GM23338 (cell line): ENCODE measurements around the gene RHOD. TPM values are rescaled to one million over a fixed set of nuclear protein-coding genes. Genes with fewer than 3 reads are reported as not detected.

Experiments
- ATAC-seq: fragments of 200-7000 bp; cut with Tn5 transposase; 3 replicates; pipeline ENCODE4 v1.9.1; 2020
- DNase-seq: peaks from one replicate; pipeline ENCODE4 v3.0.0-alpha.2; 2015; ENCODE audit warnings: low spot score
- H2AFZ ChIP-seq: fragments of 200-600 bp; sonication (generic); 2 replicates; pipeline ENCODE4 v1.8.0; 2016; ENCODE audit warnings: antibody characterized with exemption, mild to moderate bottlenecking, moderate library complexity
- H3F3A ChIP-seq: fragments of 200-600 bp; sonication (generic); replicated peaks from 2 replicates; pipeline ENCODE4 v1.8.0; 2017; ENCODE audit warnings: antibody characterized with exemption, mixed run types, low read depth
- H3K27ac ChIP-seq: fragments of 200-600 bp; sonication (generic); 2 replicates; pipeline ENCODE4 v1.6.1; 2016; ENCODE audit warnings: low read depth
- H3K27me3 ChIP-seq: fragments of 200-600 bp; sonication (generic); 2 replicates; pipeline ENCODE4 v1.8.0; 2016; ENCODE audit warnings: mild to moderate bottlenecking, mixed run types, moderate library complexity; ENCODE audit not compliant: insufficient read depth
- H3K36me3 ChIP-seq: fragments of 200-600 bp; sonication (generic); 2 replicates; pipeline ENCODE4 v1.8.0; 2016; ENCODE audit warnings: mild to moderate bottlenecking; ENCODE audit not compliant: insufficient read depth
- H3K4me1 ChIP-seq: fragments of 200-600 bp; sonication (generic); 2 replicates; pipeline ENCODE4 v1.8.0; 2016; ENCODE audit warnings: mild to moderate bottlenecking, moderate library complexity; ENCODE audit not compliant: insufficient read depth
- H3K4me2 ChIP-seq: fragments of 200-600 bp; sonication (generic); 2 replicates; pipeline ENCODE4 v1.7.1; 2017; ENCODE audit warnings: mixed run types
- H3K4me3 ChIP-seq: fragments of 200-600 bp; sonication (generic); 2 replicates; pipeline ENCODE4 v1.6.1; 2016; ENCODE audit warnings: mixed run types
- H3K79me2 ChIP-seq: fragments of 200-600 bp; sonication (generic); replicated peaks from 2 replicates; pipeline ENCODE4 v1.8.0; 2017; ENCODE audit warnings: mild to moderate bottlenecking; ENCODE audit not compliant: insufficient read depth
- H3K9me2 ChIP-seq: fragments of 200-600 bp; sonication (generic); 2 replicates; pipeline ENCODE4 v1.8.0; 2017; ENCODE audit not compliant: insufficient read depth
- H4K20me1 ChIP-seq: fragments of 200-600 bp; sonication (generic); replicated peaks from 2 replicates; pipeline ENCODE4 v1.8.0; 2017; ENCODE audit warnings: mild to moderate bottlenecking; ENCODE audit not compliant: insufficient read depth
- H3K27ac Mint-ChIP-seq: 2 replicates; pipeline ENCODE4 v1.8.0; 2020; ENCODE audit warnings: inconsistent platforms, mild to moderate bottlenecking, moderate library complexity, mixed read lengths
- H3K27me3 Mint-ChIP-seq: 3 replicates; pipeline ENCODE4 v1.8.0; 2022; ENCODE audit warnings: low read depth, mild to moderate bottlenecking, moderate library complexity, mixed read lengths, inconsistent platforms; ENCODE audit not compliant: insufficient read depth, poor library complexity
- H3K36me3 Mint-ChIP-seq: 3 replicates; pipeline ENCODE4 v1.8.0; 2021; ENCODE audit warnings: low read depth, mild to moderate bottlenecking, inconsistent platforms, moderate library complexity, mixed read lengths
- H3K4me1 Mint-ChIP-seq: 3 replicates; pipeline ENCODE4 v1.8.0; 2020; ENCODE audit warnings: mild to moderate bottlenecking, inconsistent platforms, mixed read lengths
- H3K4me3 Mint-ChIP-seq: 3 replicates; pipeline ENCODE4 v1.8.0; 2021; ENCODE audit warnings: moderate library complexity, mild to moderate bottlenecking, inconsistent platforms, mixed read lengths
- H3K9me3 Mint-ChIP-seq: 3 replicates; pipeline ENCODE4 v1.8.0; 2020; ENCODE audit warnings: moderate library complexity, mild to moderate bottlenecking, inconsistent platforms, mixed read lengths
- CREB1 ChIP-seq: fragments of 250-450 bp; sonication (Bioruptor Pico); IDR thresholded peaks from 2 replicates; pipeline ENCODE4 v1.5.0; 2020; ENCODE audit warnings: low read depth, mild to moderate bottlenecking, moderate library complexity
- CTCF ChIP-seq, 2 experiments: fragments of 200-600 bp in 1 of 2; sonication (generic) in 1 of 2; conservative IDR thresholded peaks; 2 replicates each; pipeline versions ENCODE4 v1.5.1 to v1.6.1; 2016 to 2017; ENCODE audit warnings: antibody characterized with exemption in 2 of 2, low read depth in 2 of 2, mild to moderate bottlenecking in 2 of 2, moderate library complexity in 1 of 2
- EZH2 ChIP-seq: fragments of 200-600 bp; sonication (generic); IDR thresholded peaks from one replicate; pipeline ENCODE4 v1.8.0; 2017; ENCODE audit warnings: antibody characterized with exemption, mild to moderate bottlenecking, low read depth; ENCODE audit not compliant: unreplicated experiment
- EZH2phosphoT487 ChIP-seq: fragments of 200-600 bp; sonication (generic); IDR thresholded peaks from one replicate; pipeline ENCODE4 v1.8.1; 2018; ENCODE audit warnings: antibody characterized with exemption; ENCODE audit not compliant: unreplicated experiment
- JUNB ChIP-seq: IDR thresholded peaks from one replicate; pipeline ENCODE4 v1.6.1; 2016; ENCODE audit warnings: antibody characterized with exemption; ENCODE audit not compliant: unreplicated experiment
- NANOG ChIP-seq: IDR thresholded peaks from 2 replicates; pipeline ENCODE4 v1.6.1; 2016; ENCODE audit warnings: antibody characterized with exemption, borderline replicate concordance
- POLR2AphosphoS5 ChIP-seq: IDR thresholded peaks from 2 replicates; pipeline ENCODE4 v1.6.1; 2016; ENCODE audit warnings: antibody characterized with exemption, low read depth
- REST ChIP-seq: IDR thresholded peaks from one replicate; pipeline ENCODE4 v1.6.1; 2018; ENCODE audit warnings: antibody characterized with exemption; ENCODE audit not compliant: unreplicated experiment
- STAT1 ChIP-seq: IDR thresholded peaks from one replicate; pipeline ENCODE4 v1.6.1; 2016; ENCODE audit warnings: antibody characterized with exemption; ENCODE audit not compliant: unreplicated experiment
- ZNF114 ChIP-seq: fragments of 250-450 bp; sonication (Bioruptor Pico); IDR thresholded peaks from 2 replicates; pipeline ENCODE4 v1.5.0; 2020; ENCODE audit warnings: mild to moderate bottlenecking, moderate library complexity
- ZNF331 ChIP-seq: fragments of 250-450 bp; sonication (Bioruptor Pico); IDR thresholded peaks from 2 replicates; pipeline ENCODE4 v1.5.0; 2020; ENCODE audit warnings: low read depth, mild to moderate bottlenecking, moderate library complexity
- polyA plus RNA-seq: library from polyadenylated mRNA; unstranded; fragments of >200 nt; fragmentation: Nextera tagmentation; extraction: Ambion mirVana; gene quantifications from 2 replicates; pipeline ENCODE4 v1.2.1, GENCODE V29; 2016
- total RNA-seq: library from RNA; depleted of rRNA; stranded (reverse); fragments of >200 nt; shearing (Covaris generic); gene quantifications from 2 replicates; pipeline ENCODE4 v1.2.3, GENCODE V29; 2014
- TF ChIP-seq, protein P1 (sequence below): fragments of 250-450 bp; sonication (Bioruptor Pico); IDR thresholded peaks from 2 replicates; pipeline ENCODE4 v1.5.0; 2020; ENCODE audit warnings: mild to moderate bottlenecking, moderate library complexity
- TF ChIP-seq, protein P2 (sequence below): IDR thresholded peaks from 2 replicates; pipeline ENCODE4 v1.6.1; 2016; ENCODE audit warnings: antibody characterized with exemption

Gene RHOD
- total and polyA plus RNA-seq, 2 experiments from 2014 or later, result 13.8 to 16.2 TPM

GRCh38 chr11:67095214-67095507 lies 38.5 kb downstream of the RHOD start:
- H3K4me3 ChIP-seq, result no peak overlapping the region
- H4K20me1 ChIP-seq, result no peaks in the 10 kb centered on the region
- H3K4me1 ChIP-seq, result no peaks in the 10 kb centered on the region
- no peak overlapping the region for H3K27ac ChIP-seq
- H3K27me3 ChIP-seq, result no peaks in the 10 kb centered on the region
- no peaks in the 10 kb centered on the region for H3K9me2 ChIP-seq
- no peaks in the 10 kb centered on the region; the same call in 2 of the 3 replicates for H3K9me3 Mint-ChIP-seq
- H2AFZ ChIP-seq, result peak overlapping the region; percentile 52; the same call in 1 of the 2 replicates
- no peaks in the 10 kb centered on the region for H3K79me2 ChIP-seq
- H3K4me2 ChIP-seq, result no peak overlapping the region
- H3F3A ChIP-seq, result no peaks in the 10 kb centered on the region
- H3K4me3 Mint-ChIP-seq, result no peak overlapping the region
- peaks cover 7% of the 10 kb centered on the region for H3K27me3 Mint-ChIP-seq
- no peak for TF ChIP-seq NANOG
- TF ChIP-seq JUNB, result no peak
- no peak for TF ChIP-seq EZH2phosphoT487
- TF ChIP-seq, protein P1, sequence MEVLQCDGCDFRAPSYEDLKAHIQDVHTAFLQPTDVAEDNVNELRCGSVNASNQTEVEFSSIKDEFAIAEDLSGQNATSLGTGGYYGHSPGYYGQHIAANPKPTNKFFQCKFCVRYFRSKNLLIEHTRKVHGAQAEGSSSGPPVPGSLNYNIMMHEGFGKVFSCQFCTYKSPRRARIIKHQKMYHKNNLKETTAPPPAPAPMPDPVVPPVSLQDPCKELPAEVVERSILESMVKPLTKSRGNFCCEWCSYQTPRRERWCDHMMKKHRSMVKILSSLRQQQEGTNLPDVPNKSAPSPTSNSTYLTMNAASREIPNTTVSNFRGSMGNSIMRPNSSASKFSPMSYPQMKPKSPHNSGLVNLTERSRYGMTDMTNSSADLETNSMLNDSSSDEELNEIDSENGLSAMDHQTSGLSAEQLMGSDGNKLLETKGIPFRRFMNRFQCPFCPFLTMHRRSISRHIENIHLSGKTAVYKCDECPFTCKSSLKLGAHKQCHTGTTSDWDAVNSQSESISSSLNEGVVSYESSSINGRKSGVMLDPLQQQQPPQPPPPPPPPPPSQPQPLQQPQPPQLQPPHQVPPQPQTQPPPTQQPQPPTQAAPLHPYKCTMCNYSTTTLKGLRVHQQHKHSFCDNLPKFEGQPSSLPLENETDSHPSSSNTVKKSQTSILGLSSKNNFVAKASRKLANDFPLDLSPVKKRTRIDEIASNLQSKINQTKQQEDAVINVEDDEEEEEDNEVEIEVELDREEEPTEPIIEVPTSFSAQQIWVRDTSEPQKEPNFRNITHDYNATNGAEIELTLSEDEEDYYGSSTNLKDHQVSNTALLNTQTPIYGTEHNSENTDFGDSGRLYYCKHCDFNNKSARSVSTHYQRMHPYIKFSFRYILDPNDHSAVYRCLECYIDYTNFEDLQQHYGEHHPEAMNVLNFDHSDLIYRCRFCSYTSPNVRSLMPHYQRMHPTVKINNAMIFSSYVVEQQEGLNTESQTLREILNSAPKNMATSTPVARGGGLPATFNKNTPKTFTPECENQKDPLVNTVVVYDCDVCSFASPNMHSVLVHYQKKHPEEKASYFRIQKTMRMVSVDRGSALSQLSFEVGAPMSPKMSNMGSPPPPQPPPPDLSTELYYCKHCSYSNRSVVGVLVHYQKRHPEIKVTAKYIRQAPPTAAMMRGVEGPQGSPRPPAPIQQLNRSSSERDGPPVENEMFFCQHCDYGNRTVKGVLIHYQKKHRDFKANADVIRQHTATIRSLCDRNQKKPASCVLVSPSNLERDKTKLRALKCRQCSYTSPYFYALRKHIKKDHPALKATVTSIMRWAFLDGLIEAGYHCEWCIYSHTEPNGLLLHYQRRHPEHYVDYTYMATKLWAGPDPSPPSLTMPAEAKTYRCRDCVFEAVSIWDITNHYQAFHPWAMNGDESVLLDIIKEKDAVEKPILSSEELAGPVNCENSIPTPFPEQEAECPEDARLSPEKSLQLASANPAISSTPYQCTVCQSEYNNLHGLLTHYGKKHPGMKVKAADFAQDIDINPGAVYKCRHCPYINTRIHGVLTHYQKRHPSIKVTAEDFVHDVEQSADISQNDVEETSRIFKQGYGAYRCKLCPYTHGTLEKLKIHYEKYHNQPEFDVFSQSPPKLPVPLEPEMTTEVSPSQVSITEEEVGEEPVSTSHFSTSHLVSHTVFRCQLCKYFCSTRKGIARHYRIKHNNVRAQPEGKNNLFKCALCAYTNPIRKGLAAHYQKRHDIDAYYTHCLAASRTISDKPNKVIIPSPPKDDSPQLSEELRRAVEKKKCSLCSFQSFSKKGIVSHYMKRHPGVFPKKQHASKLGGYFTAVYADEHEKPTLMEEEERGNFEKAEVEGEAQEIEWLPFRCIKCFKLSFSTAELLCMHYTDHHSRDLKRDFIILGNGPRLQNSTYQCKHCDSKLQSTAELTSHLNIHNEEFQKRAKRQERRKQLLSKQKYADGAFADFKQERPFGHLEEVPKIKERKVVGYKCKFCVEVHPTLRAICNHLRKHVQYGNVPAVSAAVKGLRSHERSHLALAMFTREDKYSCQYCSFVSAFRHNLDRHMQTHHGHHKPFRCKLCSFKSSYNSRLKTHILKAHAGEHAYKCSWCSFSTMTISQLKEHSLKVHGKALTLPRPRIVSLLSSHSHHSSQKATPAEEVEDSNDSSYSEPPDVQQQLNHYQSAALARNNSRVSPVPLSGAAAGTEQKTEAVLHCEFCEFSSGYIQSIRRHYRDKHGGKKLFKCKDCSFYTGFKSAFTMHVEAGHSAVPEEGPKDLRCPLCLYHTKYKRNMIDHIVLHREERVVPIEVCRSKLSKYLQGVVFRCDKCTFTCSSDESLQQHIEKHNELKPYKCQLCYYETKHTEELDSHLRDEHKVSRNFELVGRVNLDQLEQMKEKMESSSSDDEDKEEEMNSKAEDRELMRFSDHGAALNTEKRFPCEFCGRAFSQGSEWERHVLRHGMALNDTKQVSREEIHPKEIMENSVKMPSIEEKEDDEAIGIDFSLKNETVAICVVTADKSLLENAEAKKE (CRISPR knock-in tag), result no peak
- TF ChIP-seq EZH2, result no peak
- TF ChIP-seq, protein P2, sequence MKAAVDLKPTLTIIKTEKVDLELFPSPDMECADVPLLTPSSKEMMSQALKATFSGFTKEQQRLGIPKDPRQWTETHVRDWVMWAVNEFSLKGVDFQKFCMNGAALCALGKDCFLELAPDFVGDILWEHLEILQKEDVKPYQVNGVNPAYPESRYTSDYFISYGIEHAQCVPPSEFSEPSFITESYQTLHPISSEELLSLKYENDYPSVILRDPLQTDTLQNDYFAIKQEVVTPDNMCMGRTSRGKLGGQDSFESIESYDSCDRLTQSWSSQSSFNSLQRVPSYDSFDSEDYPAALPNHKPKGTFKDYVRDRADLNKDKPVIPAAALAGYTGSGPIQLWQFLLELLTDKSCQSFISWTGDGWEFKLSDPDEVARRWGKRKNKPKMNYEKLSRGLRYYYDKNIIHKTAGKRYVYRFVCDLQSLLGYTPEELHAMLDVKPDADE, result no peak
- TF ChIP-seq ZNF114 (CRISPR knock-in tag), result no peak
- no peak for TF ChIP-seq STAT1
- no peak for TF ChIP-seq ZNF331 (CRISPR knock-in tag)
- TF ChIP-seq REST, result no peak
- TF ChIP-seq POLR2AphosphoS5, result no peak
- no peak for TF ChIP-seq CREB1
- TF ChIP-seq CTCF (conservative IDR thresholded peaks at IDR 0.05; ENCODE audit: low read depth in 2 of 2), result no peak
- H3K4me1 Mint-ChIP-seq, result peaks cover 16% of the 10 kb centered on the region
- DNase-seq, result no peak
- no peak overlapping the region for H3K27ac Mint-ChIP-seq
- ATAC-seq, result no peak
- H3K36me3 Mint-ChIP-seq, result no peaks in the 10 kb centered on the region
- no peaks in the 10 kb centered on the region for H3K36me3 ChIP-seq
